Ovary (tissue), 9 donors: ENCODE results near the gene DLG1. TPM values are rescaled to one million over a fixed set of nuclear protein-coding genes. Genes with fewer than 3 reads are reported as not detected.
"Not testable (repeated sequence)": the region's sequence is repeated elsewhere in the genome, so short reads cannot be mapped to it uniquely, and the experiment has no call there.

Experiments used
- DNase-seq, 5 donors: peaks; one replicate each; pipeline ENCODE4 v3.0.0-alpha.2; 2019 to 2020
- H3K27ac ChIP-seq, 2 donors: fragments of 200-600 bp; one replicate each; pipeline versions ENCODE4 v1.5.1 to v1.8.0; 2019 to 2022
- H3K27me3 ChIP-seq: fragments of 200-600 bp; one replicate; pipeline ENCODE4 v1.8.0; 2022
- H3K36me3 ChIP-seq: fragments of 200-600 bp; sonication (generic); one replicate; pipeline ENCODE4 v1.5.1; 2019
- H3K4me1 ChIP-seq: one replicate; pipeline ENCODE4 v1.8.1; 2013; ENCODE audit warnings: mild to moderate bottlenecking, moderate library complexity; ENCODE audit not compliant: insufficient read depth
- H3K4me3 ChIP-seq: fragments of 200-600 bp; sonication (generic); one replicate; pipeline ENCODE4 v1.5.1; 2017
- H3K9me3 ChIP-seq, 2 donors: fragments of 200-600 bp in 1 of 2; sonication (generic) in 1 of 2; one replicate each; pipeline versions ENCODE4 v1.5.1 to v1.8.1; 2013 to 2019; ENCODE audit warnings: mild to moderate bottlenecking in 1 of 2, moderate library complexity in 1 of 2
- CTCF ChIP-seq, 3 donors: fragments of 450-650 bp in 2 of 3; fragments of 200-600 bp in 1 of 3; IDR thresholded peaks; one replicate each; pipeline versions ENCODE4 v1.5.1 to v1.8.0; 2016 to 2022; ENCODE audit warnings: antibody characterized with exemption in 3 of 3, mild to moderate bottlenecking in 1 of 3
- EP300 ChIP-seq: sonication (generic); formaldehyde crosslinking; IDR thresholded peaks from one replicate; pipeline ENCODE4 v1.6.1; 2017; ENCODE audit warnings: antibody characterized with exemption
- POLR2A ChIP-seq: fragments of 450-650 bp; IDR thresholded peaks from one replicate; pipeline ENCODE4 v1.6.1; 2017; ENCODE audit warnings: antibody characterized with exemption, mild to moderate bottlenecking, moderate library complexity
- whole genome bisulfite sequencing, 3 donors: extraction: QIAGEN DNeasy Blood & Tissue Kit in 1 of 3; methylation state at CpG; one replicate each; pipeline versions ENCODE4 v1.1.5 to v1.1.7; 2013 to 2017; 5-methylcytosine and 5-hydroxymethylcytosine counted together
- intact Hi-C, 4 donors: fragments of 100-400 bp; cut with DNase I; formaldehyde crosslinking; loops; one replicate each; pipeline versions ENCODE4 v1.11.0 to v1.15.1; 2022 to 2023
- polyA plus RNA-seq, 2 donors: library from polyadenylated mRNA; stranded (reverse); fragments of 200-250 nt in 1 of 2; fragments of 350-450 nt in 1 of 2; fragmentation: Illumina TruSeq in 1 of 2; extraction: RNeasy Lipid Tissue Mini Kit (QIAGEN cat#74804) in 1 of 2; gene quantifications; one replicate each; pipeline ENCODE4 v1.2.3, GENCODE V29; 2013 to 2014
- total RNA-seq, 7 donors: library from RNA; depleted of rRNA in 2 of 7; stranded (reverse); fragments of >200 nt in 2 of 7; fragmentation: NEBNext Ultra II Directional in 3 of 7; extraction: Animal tissue kit (Norgen Biotek cat#: 25700) in 3 of 7; gene quantifications; one replicate each; pipeline versions ENCODE4 v1.1.0 to v1.2.4, GENCODE V29; 2016 to 2023
- donor health status: DM: no; HTN: no; CAD: no; lungs with moderate emphysema.
- donor health status: DM: no; HTN: no; CAD: no.
- donor health status: Bipolar disorder and iron deficiency.
- donor health status: DM: yes; HTN: yes; CAD: no.
- donor health status: DM: no; HTN: no; CAD: no.
- donor health status: DM: yes; HTN: yes; CAD: no.

DLG1 gene
- total and polyA plus RNA-seq, 9 donors, result 20.5 to 99.1 (median 62.5) TPM

DNA sequence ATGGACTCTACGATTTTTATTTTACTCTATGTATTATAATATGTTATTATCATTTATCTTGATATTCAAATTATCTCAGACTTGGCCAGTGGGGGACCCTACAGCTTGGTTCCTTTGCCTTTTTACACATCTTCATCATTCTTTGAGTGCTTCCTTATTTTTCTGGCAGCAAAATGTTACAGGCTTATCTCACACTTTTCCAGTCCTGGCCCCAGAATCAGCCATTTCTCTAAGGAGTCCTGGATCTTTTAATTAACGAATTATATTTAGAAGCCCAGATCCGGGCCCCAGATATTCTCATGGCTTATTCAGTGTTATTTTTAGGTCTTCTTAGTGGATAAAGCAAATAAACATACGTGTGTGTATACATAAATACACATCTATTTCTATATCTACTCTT is 236.0 kb downstream of the DLG1 start:
- Histone ChIP-seq H3K4me3 (no peak overlapping the region), H3K4me1 (no peaks in the 10 kb centered on the region), H3K9me3 (no peaks in the 10 kb centered on the region), H3K36me3 (no peaks in the 10 kb centered on the region), H3K27me3 (no peaks in the 10 kb centered on the region), H3K27ac (no peak overlapping the region)
- DNase-seq, result no peak
- intact Hi-C loops, result no loop called here
- 80 to 88% (median 86%) methylated on average over 4 of the region's 4 CpGs for WGBS, 3 donors
- TF ChIP-seq POLR2A, result no peak
- TF ChIP-seq CTCF (IDR thresholded peaks at IDR 0.05), result no peak
- TF ChIP-seq EP300, result no peak

- DNase-seq, H3K36me3 ChIP-seq, intact Hi-C loops, H3K4me3 ChIP-seq, H3K27me3 ChIP-seq, H3K9me3 ChIP-seq, H3K27ac ChIP-seq, H3K4me1 ChIP-seq: not testable (repeated sequence)
- WGBS, 3 donors, result 95 to 97% (median 95%) methylated on average over 6 of the region's 6 CpGs
These were observed 246.8 kb downstream of the DLG1 start for GRCh38 chr3:197051637-197052036.

DNA sequence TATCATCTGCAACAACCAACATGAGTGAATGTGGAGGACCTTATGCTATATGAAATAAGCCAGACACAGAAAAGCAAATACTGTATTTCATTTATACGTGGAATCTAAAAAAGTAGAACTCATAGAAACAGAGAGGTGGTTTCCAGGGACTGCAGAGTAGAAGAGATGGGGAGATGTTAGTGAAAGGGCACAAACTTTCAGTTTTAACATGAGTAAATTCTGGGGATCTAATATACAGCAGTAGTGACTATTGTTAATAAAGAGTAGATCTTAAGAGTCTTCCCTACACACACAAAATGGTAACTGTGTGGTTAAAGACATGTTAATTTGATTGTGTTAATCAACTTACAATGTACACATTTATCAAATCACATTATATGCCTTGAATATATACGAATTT is 247.9 kb downstream of the DLG1 start:
- WGBS, 3 donors, result 89 to 93% (median 93%) methylated on average over 2 of the region's 2 CpGs
- DNase-seq, result no peak
- H3K27ac ChIP-seq, result no peak overlapping the region
- H3K27me3 ChIP-seq, result no peaks in the 10 kb centered on the region
- H3K4me1 ChIP-seq, result no peaks in the 10 kb centered on the region
- H3K36me3 ChIP-seq, result no peaks in the 10 kb centered on the region
- TF ChIP-seq EP300, result no peak
- no peak for TF ChIP-seq CTCF (IDR thresholded peaks at IDR 0.05)
- TF ChIP-seq POLR2A, result no peak
- H3K9me3 ChIP-seq, result no peaks in the 10 kb centered on the region
- intact Hi-C loops, result no loop called here
- H3K4me3 ChIP-seq, result no peak overlapping the region

DNA sequence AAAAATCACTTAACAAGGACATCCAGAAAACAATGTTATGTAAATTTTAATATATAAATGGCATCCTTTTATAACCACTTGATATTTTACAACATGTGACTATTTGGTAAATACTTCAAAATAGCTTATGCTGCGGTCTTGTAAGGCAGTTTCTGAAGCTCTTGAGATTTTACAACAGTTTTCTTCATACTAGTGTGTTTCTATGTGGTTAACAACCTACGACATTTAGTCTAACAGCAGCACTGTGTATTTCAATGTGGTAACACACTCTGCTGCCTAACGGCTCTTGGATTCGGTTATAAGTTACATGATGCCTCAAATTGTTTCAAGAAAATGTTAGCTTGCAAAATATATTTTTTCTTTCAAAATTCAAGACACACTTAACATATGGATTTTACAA is 255.9 kb downstream of the DLG1 start:
- H3K9me3 ChIP-seq, result no peaks in the 10 kb centered on the region
- no peaks in the 10 kb centered on the region for H3K27me3 ChIP-seq
- H3K4me1 ChIP-seq, result no peaks in the 10 kb centered on the region
- TF ChIP-seq CTCF (IDR thresholded peaks at IDR 0.05) (no peak), POLR2A (no peak), EP300 (no peak)
- H3K4me3 ChIP-seq, result no peak overlapping the region
- 93 to 96% (median 95%) methylated on average over 4 of the region's 4 CpGs for WGBS, 3 donors
- H3K36me3 ChIP-seq, result no peaks in the 10 kb centered on the region
- no peak overlapping the region for H3K27ac ChIP-seq
- DNase-seq, result no peak
- intact Hi-C loops, result no loop called here

DNA sequence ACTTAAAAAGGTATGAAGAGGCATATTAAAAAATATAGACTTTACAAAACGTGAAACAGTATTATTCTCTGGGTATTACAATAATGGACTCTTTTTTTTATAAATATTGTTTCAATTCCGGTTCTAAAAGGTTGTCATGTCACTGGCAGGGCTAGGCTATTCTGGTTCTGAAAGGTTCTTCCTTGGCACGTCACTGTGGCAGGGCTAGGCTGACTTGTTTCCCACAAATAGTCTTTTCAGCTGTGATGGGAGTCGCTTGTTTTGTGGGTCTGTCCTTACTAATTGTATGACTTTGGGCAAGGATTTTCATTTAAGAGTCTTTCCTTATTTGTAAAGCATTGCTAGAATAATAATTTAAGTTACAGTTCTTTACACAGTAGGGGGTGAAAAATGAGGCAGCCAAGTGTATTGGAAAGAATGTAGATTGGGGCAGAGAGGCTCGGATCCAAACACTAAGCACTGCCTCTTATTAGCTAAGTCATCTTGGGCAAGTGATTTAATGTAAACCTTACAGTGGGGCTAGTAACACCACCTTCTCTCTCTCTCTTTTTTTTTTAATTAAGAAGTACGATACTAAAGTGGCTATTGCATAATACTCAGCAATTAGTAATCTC is 256.4 kb downstream of the DLG1 start:
- TF ChIP-seq CTCF (IDR thresholded peaks at IDR 0.05), result no peak
- no peak for TF ChIP-seq EP300
- no peak for TF ChIP-seq POLR2A
- DNase-seq, result no peak
- no peaks in the 10 kb centered on the region for H3K36me3 ChIP-seq
- WGBS, 3 donors, result 82 to 90% (median 83%) methylated on average over 6 of the region's 6 CpGs
- no peaks in the 10 kb centered on the region for H3K9me3 ChIP-seq
- no peak overlapping the region for H3K4me3 ChIP-seq
- intact Hi-C loops, result no loop called here
- no peaks in the 10 kb centered on the region for H3K27me3 ChIP-seq
- no peaks in the 10 kb centered on the region for H3K4me1 ChIP-seq
- no peak overlapping the region for H3K27ac ChIP-seq
